CD4-positive, CD25-positive, alpha-beta regulatory T cell (primary cell): Measurements from ENCODE around the gene DENND1A. TPM values are rescaled to one million over a fixed set of nuclear protein-coding genes. Genes with fewer than 3 reads are reported as not detected.

Experiments
- ATAC-seq, 2 donors: fragments of 150-1000 bp; cut with Tn5 transposase; one replicate each; pipeline ENCODE4 v1.10.0; 2021; ENCODE audit warnings: low read depth in 2 of 2, moderate number of reproducible peaks in 2 of 2, moderate library complexity in 1 of 2
- DNase-seq, 3 donors: peaks; one replicate each; pipeline versions ENCODE4 v3.0.0 to v3.0.0-alpha.2; 2012 to 2022; ENCODE audit warnings: mixed read lengths in 1 of 3
- H3K27ac ChIP-seq: one replicate; pipeline ENCODE4 v1.7.0; 2013; ENCODE audit warnings: mild to moderate bottlenecking, low read length; ENCODE audit not compliant: insufficient read depth, poor library complexity, severe bottlenecking
- H3K27me3 ChIP-seq: one replicate; pipeline ENCODE4 v1.7.0; 2013; ENCODE audit warnings: low read length; ENCODE audit not compliant: control insufficient read depth, insufficient read depth
- H3K36me3 ChIP-seq: one replicate; pipeline ENCODE4 v1.7.0; 2013; ENCODE audit warnings: mild to moderate bottlenecking, low read length, moderate library complexity; ENCODE audit not compliant: control insufficient read depth, insufficient read depth
- H3K4me1 ChIP-seq: 2 replicates; pipeline ENCODE4 v1.7.0; 2013; ENCODE audit warnings: mild to moderate bottlenecking, low read length; ENCODE audit not compliant: insufficient read depth, control insufficient read depth, poor library complexity, severe bottlenecking
- H3K4me3 ChIP-seq: one replicate; pipeline ENCODE4 v1.7.0; 2013; ENCODE audit warnings: low read depth, mild to moderate bottlenecking, low read length, moderate library complexity
- H3K9me3 ChIP-seq, 2 experiments: 1 replicate in 1 of 2; 2 replicates in 1 of 2; pipeline ENCODE4 v1.7.0; 2013; ENCODE audit warnings: low read length in 2 of 2, mild to moderate bottlenecking in 1 of 2, moderate library complexity in 1 of 2; ENCODE audit not compliant: control insufficient read depth in 2 of 2
- H3K27ac Mint-ChIP-seq, 3 donors: one replicate each; pipeline ENCODE4 v1.8.0; 2020 to 2022; ENCODE audit warnings: mild to moderate bottlenecking in 3 of 3, mixed read lengths in 3 of 3, moderate library complexity in 2 of 3
- H3K27me3 Mint-ChIP-seq: one replicate; pipeline ENCODE4 v1.8.0; 2022; ENCODE audit warnings: mild to moderate bottlenecking, mixed read lengths
- H3K36me3 Mint-ChIP-seq: one replicate; pipeline ENCODE4 v1.8.0; 2020; ENCODE audit warnings: mixed read lengths
- H3K4me1 Mint-ChIP-seq, 4 donors: one replicate each; pipeline ENCODE4 v1.8.0; 2020 to 2022; ENCODE audit warnings: mixed read lengths in 4 of 4, mild to moderate bottlenecking in 1 of 4
- H3K4me3 Mint-ChIP-seq, 4 donors: one replicate each; pipeline ENCODE4 v1.8.0; 2020 to 2022; ENCODE audit warnings: mild to moderate bottlenecking in 4 of 4, mixed read lengths in 4 of 4, moderate library complexity in 3 of 4
- H3K9me3 Mint-ChIP-seq, 7 donors: one replicate each; pipeline ENCODE4 v1.8.0; 2020 to 2022; ENCODE audit warnings: mixed read lengths in 7 of 7, mild to moderate bottlenecking in 3 of 7, moderate library complexity in 2 of 7
- polyA plus RNA-seq, 4 donors: library from polyadenylated mRNA; unstranded; fragments of 300-500 nt; fragmentation: Illumina TruSeq; gene quantifications; one replicate each; pipeline ENCODE4 v1.2.3, GENCODE V29; 2021
- total RNA-seq: library from RNA; stranded (reverse); gene quantifications from one replicate; pipeline ENCODE4 v1.2.3, GENCODE V29; 2022

Gene DENND1A
- total and polyA plus RNA-seq, 5 donors from 2014 or later, result 3.5 to 21.8 (median 4.7) TPM

- peak overlapping the region; percentile 4 for H3K4me3 ChIP-seq
Measured at GRCh38 chr9:123796618-123797484, 133.1 kb downstream of the DENND1A start.

GRCh38 chr9:123796094-123796493 is 133.8 kb downstream of the DENND1A start:
- Mint-ChIP-seq H3K36me3 (peaks cover 11% of the 10 kb centered on the region), H3K4me3 (no peak overlapping the region), H3K27ac (no peak overlapping the region), H3K4me1 (peaks cover 7 to 8% (median 7%) of the 10 kb centered on the region in 4 donors), H3K9me3 (no peaks in the 10 kb centered on the region), H3K27me3 (no peaks in the 10 kb centered on the region)
- no peak overlapping the region for H3K27ac ChIP-seq
- no peaks in the 10 kb centered on the region for H3K4me1 ChIP-seq
- DNase-seq (peak in 1 of 3 donors; percentile 3), ATAC-seq (no peak)
- no peaks in the 10 kb centered on the region for H3K9me3 ChIP-seq
- H3K4me3 ChIP-seq, result no peak overlapping the region
- no peaks in the 10 kb centered on the region for H3K36me3 ChIP-seq
- no peaks in the 10 kb centered on the region for H3K27me3 ChIP-seq

More at GRCh38 chr9:123796618-123797484, 133.1 kb downstream of the DENND1A start:
- Mint-ChIP-seq H3K4me3 (no peak overlapping the region), H3K36me3 (peaks cover 10% of the 10 kb centered on the region), H3K4me1 (peaks cover 7 to 8% (median 7%) of the 10 kb centered on the region in 4 donors), H3K27ac (no peak overlapping the region), H3K27me3 (no peaks in the 10 kb centered on the region), H3K9me3 (no peaks in the 10 kb centered on the region)
- ATAC-seq (no peak), DNase-seq (no peak)
- no peaks in the 10 kb centered on the region for H3K27me3 ChIP-seq
- H3K4me1 ChIP-seq, result no peaks in the 10 kb centered on the region
- no peak overlapping the region for H3K27ac ChIP-seq
- H3K36me3 ChIP-seq, result no peaks in the 10 kb centered on the region
- no peaks in the 10 kb centered on the region for H3K9me3 ChIP-seq

GRCh38 chr9:123795336-123795735 is 134.6 kb downstream of the DENND1A start:
- H3K36me3 Mint-ChIP-seq, result peaks cover 11% of the 10 kb centered on the region
- H3K4me1 ChIP-seq, result no peaks in the 10 kb centered on the region
- no peak overlapping the region for H3K4me3 Mint-ChIP-seq
- no peak for DNase-seq
- ATAC-seq, result no peak
- no peak overlapping the region for H3K27ac Mint-ChIP-seq
- H3K27me3 ChIP-seq, result no peaks in the 10 kb centered on the region
- no peaks in the 10 kb centered on the region for H3K9me3 ChIP-seq
- H3K4me1 Mint-ChIP-seq, result peaks cover 7 to 8% (median 7%) of the 10 kb centered on the region in 4 donors
- H3K27ac ChIP-seq, result no peak overlapping the region
- H3K36me3 ChIP-seq, result no peaks in the 10 kb centered on the region
- no peaks in the 10 kb centered on the region for H3K27me3 Mint-ChIP-seq
- no peaks in the 10 kb centered on the region for H3K9me3 Mint-ChIP-seq
- no peak overlapping the region for H3K4me3 ChIP-seq

- Mint-ChIP-seq H3K4me3 (no peak overlapping the region), H3K4me1 (peaks cover 6 to 7% (median 7%) of the 10 kb centered on the region in 4 donors), H3K36me3 (peaks cover 11% of the 10 kb centered on the region), H3K27me3 (no peaks in the 10 kb centered on the region), H3K9me3 (no peaks in the 10 kb centered on the region), H3K27ac (no peak overlapping the region)
- no peak for ATAC-seq
- Histone ChIP-seq H3K4me1 (no peaks in the 10 kb centered on the region), H3K27ac (no peak overlapping the region), H3K4me3 (no peak overlapping the region), H3K27me3 (no peaks in the 10 kb centered on the region), H3K9me3 (no peaks in the 10 kb centered on the region), H3K36me3 (no peaks in the 10 kb centered on the region)
- no peak for DNase-seq
Measured at GRCh38 chr9:123792501-123792900, 137.4 kb downstream of the DENND1A start.

GRCh38 chr9:123789554-123790292 is 140.2 kb downstream of the DENND1A start:
- Mint-ChIP-seq H3K27ac (no peak overlapping the region), H3K4me1 (no peaks in the 10 kb centered on the region), H3K4me3 (no peak overlapping the region), H3K36me3 (peaks cover 11% of the 10 kb centered on the region), H3K27me3 (no peaks in the 10 kb centered on the region), H3K9me3 (no peaks in the 10 kb centered on the region)
- ATAC-seq, result no peak
- Histone ChIP-seq H3K27me3 (no peaks in the 10 kb centered on the region), H3K9me3 (no peaks in the 10 kb centered on the region), H3K4me1 (no peaks in the 10 kb centered on the region), H3K27ac (no peak overlapping the region), H3K4me3 (no peak overlapping the region), H3K36me3 (no peaks in the 10 kb centered on the region)
- DNase-seq, result no peak

- H3K36me3 ChIP-seq, result no peaks in the 10 kb centered on the region
- no peaks in the 10 kb centered on the region for H3K27me3 Mint-ChIP-seq
- no peak overlapping the region for H3K4me3 ChIP-seq
- H3K9me3 Mint-ChIP-seq, result no peaks in the 10 kb centered on the region
- no peak overlapping the region for H3K27ac Mint-ChIP-seq
- H3K4me1 ChIP-seq, result no peaks in the 10 kb centered on the region
- ATAC-seq (no peak), DNase-seq (no peak)
- no peaks in the 10 kb centered on the region for H3K27me3 ChIP-seq
- H3K9me3 ChIP-seq, result no peaks in the 10 kb centered on the region
- no peak overlapping the region for H3K27ac ChIP-seq
- H3K4me1 Mint-ChIP-seq, result no peaks in the 10 kb centered on the region
- no peak overlapping the region for H3K4me3 Mint-ChIP-seq
- H3K36me3 Mint-ChIP-seq, result peaks cover 7% of the 10 kb centered on the region
Measured at GRCh38 chr9:123787416-123787815, 142.5 kb downstream of the DENND1A start.

GRCh38 chr9:123784518-123784917 is 145.4 kb downstream of the DENND1A start:
- ATAC-seq (no peak), DNase-seq (no peak)
- no peak overlapping the region for H3K27ac Mint-ChIP-seq
- H3K27me3 Mint-ChIP-seq, result no peaks in the 10 kb centered on the region
- peaks cover 3% of the 10 kb centered on the region for H3K36me3 Mint-ChIP-seq
- Histone ChIP-seq H3K36me3 (no peaks in the 10 kb centered on the region), H3K4me1 (no peaks in the 10 kb centered on the region), H3K27ac (no peak overlapping the region), H3K27me3 (no peaks in the 10 kb centered on the region), H3K4me3 (no peak overlapping the region), H3K9me3 (no peaks in the 10 kb centered on the region)
- no peaks in the 10 kb centered on the region for H3K4me1 Mint-ChIP-seq
- no peak overlapping the region for H3K4me3 Mint-ChIP-seq
- no peaks in the 10 kb centered on the region for H3K9me3 Mint-ChIP-seq
